SW480 (cell line): ENCODE measurements around the gene KCTD16.

Experiments
- DNase-seq: peaks from one replicate; pipeline ENCODE4 v3.0.0-alpha.2; 2016; ENCODE audit warnings: low spot score

Gene KCTD16

GRCh38 chr5:144335561-144335960 is 164.9 kb downstream of the KCTD16 start:
- DNase-seq, result no peak

GRCh38 chr5:144336191-144336961 is 165.7 kb downstream of the KCTD16 start:
- DNase-seq, result no peak

- DNase-seq, result no peak
Observed at GRCh38 chr5:144352330-144352729, 181.7 kb downstream of the KCTD16 start.

- no peak for DNase-seq
Observed at GRCh38 chr5:144352732-144353317, 182.2 kb downstream of the KCTD16 start.

DNA sequence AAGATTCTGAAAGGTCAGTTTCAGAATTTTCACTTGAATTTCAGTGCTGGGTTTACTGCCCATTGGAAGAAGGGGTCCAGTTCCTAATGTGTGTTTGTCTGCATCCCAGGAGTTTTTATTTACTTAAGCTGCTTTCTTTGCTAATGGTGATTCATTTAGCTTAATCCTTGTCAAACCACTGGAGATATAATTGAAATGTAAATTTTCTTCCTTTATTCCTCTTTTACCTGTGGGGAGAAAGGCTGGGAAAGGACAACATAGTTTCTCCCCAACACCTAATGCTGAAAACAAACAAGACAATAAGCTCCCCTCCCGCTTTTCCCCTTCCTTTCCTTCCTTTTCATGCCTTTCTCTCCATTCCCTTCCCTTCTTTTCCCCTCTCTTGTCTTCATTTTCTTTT is 185.8 kb downstream of the KCTD16 start:
- no peak for DNase-seq

DNA sequence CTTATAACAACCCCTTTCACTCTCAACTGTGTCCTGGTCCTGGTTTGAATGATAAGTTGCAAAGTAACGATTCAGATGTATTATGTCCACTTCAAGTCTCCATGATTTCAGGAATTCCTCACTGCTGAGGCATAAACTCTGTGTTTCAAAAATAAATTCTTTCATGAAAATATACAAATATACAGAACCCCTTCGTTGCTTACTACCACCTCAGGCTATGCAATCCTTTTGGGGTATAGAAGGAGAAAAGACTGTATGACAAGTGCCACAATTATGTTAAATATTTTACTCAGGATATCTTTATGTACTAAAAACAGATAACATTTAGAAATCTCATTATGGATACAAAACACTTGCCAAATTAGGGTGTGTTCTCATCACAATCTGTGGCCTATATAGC is 190.7 kb downstream of the KCTD16 start:
- no peak for DNase-seq

- DNase-seq, result no peak
Observed at GRCh38 chr5:144365885-144366284, 195.2 kb downstream of the KCTD16 start.

GRCh38 chr5:144367991-144368390 is 197.3 kb downstream of the KCTD16 start:
- no peak for DNase-seq

GRCh38 chr5:144368556-144368955 is 197.9 kb downstream of the KCTD16 start:
- DNase-seq, result no peak

DNA sequence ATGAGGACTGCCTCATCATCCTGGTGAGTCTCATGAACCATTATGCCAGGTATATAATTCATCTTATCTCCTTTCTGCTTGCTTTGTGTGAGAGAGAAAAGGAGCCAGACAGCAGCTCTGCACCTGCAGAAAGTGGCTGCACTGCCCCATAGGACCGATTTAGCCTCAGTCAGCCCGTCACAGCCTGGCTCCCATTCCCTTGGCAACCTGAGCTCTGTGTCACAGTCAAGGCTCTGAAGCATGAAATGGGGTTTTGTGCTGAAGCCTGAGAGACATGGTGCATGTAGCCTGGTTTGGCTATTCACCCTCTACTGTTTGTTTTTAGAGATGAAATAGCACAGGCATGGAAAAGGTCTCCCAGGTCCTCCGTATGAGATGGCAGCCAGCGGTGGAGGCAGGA is 198.3 kb downstream of the KCTD16 start:
- no peak for DNase-seq

GRCh38 chr5:144370273-144370672 is 199.6 kb downstream of the KCTD16 start:
- no peak for DNase-seq

- DNase-seq, result no peak
Observed at GRCh38 chr5:144374637-144375036, 204.0 kb downstream of the KCTD16 start.

GRCh38 chr5:144377207-144377606 is 206.5 kb downstream of the KCTD16 start:
- DNase-seq, result no peak

- DNase-seq, result no peak
Observed at GRCh38 chr5:144378681-144379080, 208.0 kb downstream of the KCTD16 start.

DNA sequence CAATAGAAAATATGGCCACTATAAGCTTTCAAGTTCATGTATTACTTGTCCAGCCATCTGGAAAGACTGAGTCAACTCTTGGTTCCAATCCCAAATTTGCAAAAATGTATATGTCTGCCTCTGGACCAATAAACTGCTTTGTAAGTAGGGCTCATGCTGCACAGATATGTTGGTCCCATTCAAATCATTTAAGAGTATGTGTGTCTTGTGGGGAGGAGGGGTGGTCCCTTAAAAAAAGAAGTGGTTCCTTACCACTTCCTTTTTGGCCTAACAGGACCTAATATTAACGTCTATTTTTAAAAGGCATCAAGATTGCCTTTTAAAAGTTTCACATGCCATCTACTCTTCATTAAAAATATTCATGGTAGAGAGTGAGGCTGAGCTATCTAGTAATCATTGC is 214.9 kb downstream of the KCTD16 start:
- DNase-seq, result no peak

DNA sequence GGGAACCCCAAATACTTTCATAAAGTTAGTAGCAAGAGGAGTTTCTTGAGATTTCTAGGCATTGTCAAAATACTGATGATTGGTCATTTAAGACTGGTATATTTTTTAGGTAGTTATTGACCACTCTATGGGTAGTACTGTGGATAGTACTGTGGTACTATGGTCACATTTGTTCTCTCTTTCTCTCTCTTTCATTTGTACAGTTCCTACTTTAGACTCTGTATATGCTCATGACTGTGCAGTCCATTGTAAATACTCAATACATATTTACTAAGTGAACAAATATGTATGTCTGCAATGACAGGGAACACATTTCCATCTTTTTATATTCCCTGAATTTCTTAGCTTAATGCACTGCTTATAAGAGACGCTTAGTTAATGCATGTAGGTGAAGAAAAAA is 215.6 kb downstream of the KCTD16 start:
- no peak for DNase-seq

GRCh38 chr5:144390133-144390532 is 219.5 kb downstream of the KCTD16 start:
- peak; percentile 8 for DNase-seq

GRCh38 chr5:144391044-144391443 is 220.4 kb downstream of the KCTD16 start:
- DNase-seq, result no peak

DNA sequence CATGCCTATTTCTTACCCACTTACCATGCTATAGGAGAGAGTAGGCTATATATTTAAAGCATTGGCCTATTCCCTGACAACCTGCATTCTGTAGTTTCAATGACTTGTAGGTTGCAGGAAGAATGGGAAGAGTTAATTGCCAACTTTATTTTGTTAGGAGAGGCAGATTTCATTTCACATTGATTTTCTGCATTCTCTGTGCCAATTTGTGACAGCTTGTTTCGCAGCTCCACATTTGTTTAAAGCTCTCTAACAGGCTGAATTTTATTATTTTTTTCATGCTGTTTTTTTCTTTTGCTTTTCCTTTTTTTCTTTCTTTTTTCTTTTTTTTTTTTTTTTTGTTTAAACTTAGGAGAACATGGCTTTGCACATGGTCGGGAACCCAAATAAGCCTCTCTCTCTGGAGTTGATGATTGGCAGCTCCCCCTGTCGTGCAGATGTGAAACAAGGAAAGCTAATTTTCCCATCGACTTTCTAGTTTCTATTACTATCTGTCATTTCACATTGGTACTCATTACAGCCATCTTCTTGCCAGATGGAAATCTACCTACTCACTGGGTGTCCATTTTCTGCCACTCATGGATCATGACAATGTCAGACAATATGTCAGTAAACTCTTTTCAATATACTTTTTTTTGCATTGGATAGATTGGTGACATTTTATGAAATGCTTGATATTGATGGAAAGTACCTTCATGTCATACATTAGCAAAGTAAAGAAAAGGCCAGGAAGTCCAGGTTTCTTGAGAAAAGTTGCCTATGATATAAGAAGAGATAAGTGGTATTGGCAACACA is 223.2 kb downstream of the KCTD16 start:
- no peak for DNase-seq

GRCh38 chr5:144395704-144396103 is 225.0 kb downstream of the KCTD16 start:
- no peak for DNase-seq

GRCh38 chr5:144403058-144403457 is 232.4 kb downstream of the KCTD16 start:
- no peak for DNase-seq

- DNase-seq, result no peak
Observed at GRCh38 chr5:144403817-144404420, 233.2 kb downstream of the KCTD16 start.

DNA sequence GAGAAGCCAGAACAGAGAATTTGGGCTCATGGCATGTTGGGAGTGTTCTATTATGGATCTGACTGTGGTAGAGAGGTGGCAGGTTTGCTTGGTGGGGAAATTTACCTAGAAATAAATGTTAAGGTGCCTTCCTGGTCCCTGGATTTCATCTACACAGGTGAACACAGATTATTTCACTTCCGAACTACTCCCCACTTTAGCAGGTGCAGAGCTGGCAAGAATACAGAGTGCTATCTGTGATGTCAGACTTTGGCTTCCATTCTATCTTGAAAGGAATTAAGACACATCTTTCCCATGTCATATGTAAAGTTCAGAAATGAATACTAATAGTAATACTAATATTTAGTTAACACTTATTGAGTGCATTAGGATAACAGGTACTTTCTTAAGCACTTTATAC is 234.0 kb downstream of the KCTD16 start:
- no peak for DNase-seq
